DND-41 (cell line): ENCODE data around the gene RPA1.

Source experiments
- EZH2 ChIP-seq: IDR thresholded peaks from 3 replicates; pipeline ENCODE4 v1.6.1; 2012; ENCODE audit warnings: borderline replicate concordance, low read depth, mild to moderate bottlenecking, moderate library complexity, low read length, inconsistent platforms; ENCODE audit not compliant: severe bottlenecking
- TF ChIP-seq, protein P1 (sequence below): IDR thresholded peaks from 2 replicates; pipeline ENCODE4 v1.5.1; 2012; ENCODE audit warnings: borderline replicate concordance, low read length, moderate library complexity, mild to moderate bottlenecking; ENCODE audit not compliant: poor library complexity, severe bottlenecking; ENCODE audit errors: extremely low read depth

- TF ChIP-seq, protein P1, sequence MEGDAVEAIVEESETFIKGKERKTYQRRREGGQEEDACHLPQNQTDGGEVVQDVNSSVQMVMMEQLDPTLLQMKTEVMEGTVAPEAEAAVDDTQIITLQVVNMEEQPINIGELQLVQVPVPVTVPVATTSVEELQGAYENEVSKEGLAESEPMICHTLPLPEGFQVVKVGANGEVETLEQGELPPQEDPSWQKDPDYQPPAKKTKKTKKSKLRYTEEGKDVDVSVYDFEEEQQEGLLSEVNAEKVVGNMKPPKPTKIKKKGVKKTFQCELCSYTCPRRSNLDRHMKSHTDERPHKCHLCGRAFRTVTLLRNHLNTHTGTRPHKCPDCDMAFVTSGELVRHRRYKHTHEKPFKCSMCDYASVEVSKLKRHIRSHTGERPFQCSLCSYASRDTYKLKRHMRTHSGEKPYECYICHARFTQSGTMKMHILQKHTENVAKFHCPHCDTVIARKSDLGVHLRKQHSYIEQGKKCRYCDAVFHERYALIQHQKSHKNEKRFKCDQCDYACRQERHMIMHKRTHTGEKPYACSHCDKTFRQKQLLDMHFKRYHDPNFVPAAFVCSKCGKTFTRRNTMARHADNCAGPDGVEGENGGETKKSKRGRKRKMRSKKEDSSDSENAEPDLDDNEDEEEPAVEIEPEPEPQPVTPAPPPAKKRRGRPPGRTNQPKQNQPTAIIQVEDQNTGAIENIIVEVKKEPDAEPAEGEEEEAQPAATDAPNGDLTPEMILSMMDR = no peak
- TF ChIP-seq EZH2 = no peak
Measured at GRCh38 chr17:1883536-1883935, 53.7 kb downstream of the RPA1 start.
